Neuronal stem cell (in vitro differentiated cells): ENCODE data around the gene BIN2.
"Not testable (repeated sequence)": the region's sequence is repeated elsewhere in the genome, so short reads cannot be mapped to it uniquely, and the experiment has no call there.

ENCODE experiments used
- DNase-seq: peaks from one replicate; pipeline ENCODE4 v3.0.0-alpha.2; 2013; ENCODE audit warnings: low spot score
- H2AFZ ChIP-seq: one replicate; pipeline ENCODE4 v1.6.1; 2013; ENCODE audit warnings: mild to moderate bottlenecking, low read length, inconsistent platforms
- H2AK5ac ChIP-seq: 2 replicates; pipeline ENCODE4 v1.6.1; 2013; ENCODE audit warnings: low read depth, mild to moderate bottlenecking, inconsistent platforms, low read length, moderate library complexity, mixed read lengths
- H2BK120ac ChIP-seq: 2 replicates; pipeline ENCODE4 v1.6.1; 2013; ENCODE audit warnings: low read depth, mild to moderate bottlenecking, inconsistent platforms, low read length, moderate library complexity, mixed read lengths
- H2BK12ac ChIP-seq: one replicate; pipeline ENCODE4 v1.6.1; 2013; ENCODE audit warnings: low read length, inconsistent platforms
- H2BK15ac ChIP-seq: 2 replicates; pipeline ENCODE4 v1.6.1; 2013; ENCODE audit warnings: mild to moderate bottlenecking, low read length, inconsistent platforms, mixed read lengths
- H2BK5ac ChIP-seq: one replicate; pipeline ENCODE4 v1.6.1; 2013; ENCODE audit warnings: inconsistent platforms, mild to moderate bottlenecking, low read length, moderate library complexity
- H3K14ac ChIP-seq: one replicate; pipeline ENCODE4 v1.6.1; 2013; ENCODE audit warnings: low read length, inconsistent platforms
- H3K18ac ChIP-seq: 2 replicates; pipeline ENCODE4 v1.6.1; 2013; ENCODE audit warnings: low read length, inconsistent platforms
- H3K23ac ChIP-seq: 2 replicates; pipeline ENCODE4 v1.6.1; 2013; ENCODE audit warnings: low read depth, mild to moderate bottlenecking, mixed read lengths, low read length, inconsistent platforms; ENCODE audit not compliant: poor library complexity
- H3K27ac ChIP-seq: replicated peaks from 3 replicates; pipeline ENCODE4 v1.5.1; 2013; ENCODE audit warnings: low read length, inconsistent platforms
- H3K27me3 ChIP-seq, 3 experiments: 2 replicates each; pipeline ENCODE4 v1.6.1; 2013; ENCODE audit warnings: low read length in 3 of 3, mild to moderate bottlenecking in 2 of 3, inconsistent platforms in 1 of 3, low read depth in 1 of 3, mixed read lengths in 1 of 3, moderate library complexity in 1 of 3; ENCODE audit not compliant: control insufficient read depth in 3 of 3, insufficient read depth in 3 of 3
- H3K36me3 ChIP-seq, 2 donors: replicated peaks in 1 of 2; 2 replicates each; pipeline ENCODE4 v1.6.1; 2013; ENCODE audit warnings: low read length in 2 of 2; ENCODE audit not compliant: control insufficient read depth in 2 of 2, insufficient read depth in 2 of 2
- H3K4ac ChIP-seq: 2 replicates; pipeline ENCODE4 v1.6.1; 2013; ENCODE audit warnings: inconsistent platforms, mild to moderate bottlenecking, low read length, moderate library complexity
- H3K4me1 ChIP-seq, 2 donors: 1 replicate in 1 of 2; 2 replicates in 1 of 2; pipeline ENCODE4 v1.6.1; 2013; ENCODE audit warnings: low read length in 2 of 2, low read depth in 1 of 2; ENCODE audit not compliant: control insufficient read depth in 2 of 2, insufficient read depth in 1 of 2
- H3K4me2 ChIP-seq: one replicate; pipeline ENCODE4 v1.6.1; 2013; ENCODE audit warnings: mild to moderate bottlenecking, low read length, inconsistent platforms; ENCODE audit not compliant: insufficient read depth, poor library complexity, severe bottlenecking
- H3K4me3 ChIP-seq, 2 donors: 2 replicates each; pipeline ENCODE4 v1.5.1; 2013; ENCODE audit warnings: low read length in 2 of 2, mild to moderate bottlenecking in 2 of 2, inconsistent platforms in 1 of 2, moderate library complexity in 1 of 2
- H3K79me1 ChIP-seq: one replicate; pipeline ENCODE4 v1.6.1; 2013; ENCODE audit warnings: low read depth, mild to moderate bottlenecking, inconsistent platforms, low read length, moderate library complexity
- H3K9ac ChIP-seq: one replicate; pipeline ENCODE4 v1.6.1; 2013; ENCODE audit warnings: mild to moderate bottlenecking, low read depth, low read length, inconsistent platforms; ENCODE audit not compliant: poor library complexity
- H3K9me3 ChIP-seq, 2 donors: replicated peaks in 1 of 2; 2 replicates each; pipeline versions ENCODE3 to v1.6.1; 2013; ENCODE audit warnings: low read length in 2 of 2, mild to moderate bottlenecking in 2 of 2, inconsistent platforms in 1 of 2, low read depth in 1 of 2, mixed read lengths in 1 of 2, moderate library complexity in 1 of 2; ENCODE audit not compliant: control insufficient read depth in 2 of 2, insufficient read depth in 1 of 2
- H4K8ac ChIP-seq: one replicate; pipeline ENCODE4 v1.6.1; 2013; ENCODE audit warnings: low read depth, mild to moderate bottlenecking, inconsistent platforms, low read length, moderate library complexity
- H4K91ac ChIP-seq: one replicate; pipeline ENCODE4 v1.6.1; 2013; ENCODE audit warnings: low read length, low read depth, mild to moderate bottlenecking, inconsistent platforms; ENCODE audit not compliant: poor library complexity
- WGBS, 2 donors: extraction: QIAGEN DNeasy Blood & Tissue Kit; methylation state at CpG; one replicate each; pipeline ENCODE4 v1.1.7; 2013; ENCODE audit warnings: missing lambda C conversion rate in 2 of 2, mixed read lengths in 1 of 2; ENCODE audit not compliant: insufficient read length in 2 of 2, insufficient replicate concordance in 1 of 2; ENCODE audit errors: extremely low coverage in 2 of 2; 5-methylcytosine and 5-hydroxymethylcytosine counted together

The BIN2 gene

DNA sequence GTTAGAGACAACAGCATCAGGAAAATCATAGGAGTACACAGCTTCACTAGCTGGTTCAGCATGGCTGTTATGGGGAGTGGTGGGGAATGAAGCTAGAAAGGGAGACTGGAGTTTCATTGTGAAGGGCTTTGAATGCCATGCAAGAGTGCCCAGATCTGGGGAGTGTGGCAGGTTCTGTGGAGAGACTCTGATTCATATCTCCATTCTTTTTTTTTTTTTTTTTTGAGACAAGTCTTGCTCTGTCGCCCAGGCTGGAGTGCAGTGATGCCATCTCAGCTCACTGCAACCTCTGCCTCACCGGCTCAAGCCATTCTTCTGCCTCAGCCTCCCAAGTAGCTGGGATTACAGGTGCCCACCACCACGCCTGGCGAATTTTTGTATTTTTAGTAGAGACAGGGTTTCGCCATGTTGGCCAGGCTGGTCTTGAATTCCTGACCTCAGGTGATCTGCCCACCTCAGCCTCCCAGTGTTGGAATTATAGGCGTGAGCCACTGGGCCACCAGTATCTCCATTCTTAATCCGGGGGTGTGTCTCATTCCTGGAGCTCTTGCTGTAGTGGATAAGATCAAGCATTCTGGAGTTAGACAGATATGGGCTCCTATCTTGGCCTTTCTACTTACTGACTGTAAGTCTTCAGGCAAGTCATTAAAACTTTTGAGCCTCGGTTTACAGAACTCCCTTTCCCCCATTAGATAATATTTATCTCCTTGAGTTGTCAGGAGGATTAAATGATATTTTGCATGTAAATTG is 5.7 kb downstream of the BIN2 start:
- not testable (repeated sequence) for DNase-seq, H3K23ac ChIP-seq, H3K14ac ChIP-seq, H3K9ac ChIP-seq, H3K27ac ChIP-seq, H3K27me3 ChIP-seq, H2AFZ ChIP-seq, H3K9me3 ChIP-seq, H2BK12ac ChIP-seq, H4K91ac ChIP-seq, H3K4me2 ChIP-seq, H3K18ac ChIP-seq, H2BK120ac ChIP-seq, H3K36me3 ChIP-seq, H3K4me3 ChIP-seq, H2AK5ac ChIP-seq, H3K4ac ChIP-seq, H2BK15ac ChIP-seq, H2BK5ac ChIP-seq, H4K8ac ChIP-seq, H3K79me1 ChIP-seq
- H3K4me1 ChIP-seq: peaks cover 8 to 14% of the 10 kb centered on the region in 2 donors
- WGBS, 2 donors: no CpG with 5 or more reads among the region's 8 CpGs

GRCh38 chr12:51311389-51311788 is 12.6 kb downstream of the BIN2 start:
- DNase-seq: no peak
- no peak overlapping the region for H3K4ac ChIP-seq
- no peaks in the 10 kb centered on the region for H3K79me1 ChIP-seq
- no peak overlapping the region for H3K18ac ChIP-seq
- H3K4me3 ChIP-seq: no peak overlapping the region
- H3K27me3 ChIP-seq: no peaks in the 10 kb centered on the region
- H3K23ac ChIP-seq: no peak overlapping the region
- no peak overlapping the region for H2BK15ac ChIP-seq
- H2BK12ac ChIP-seq: no peak overlapping the region
- no peak overlapping the region for H2AK5ac ChIP-seq
- no peak overlapping the region for H3K14ac ChIP-seq
- H2BK5ac ChIP-seq: no peak overlapping the region
- H3K9me3 ChIP-seq: no peaks in the 10 kb centered on the region
- peaks cover 0 to 2% of the 10 kb centered on the region in 2 donors for H3K4me1 ChIP-seq
- no peak overlapping the region for H3K9ac ChIP-seq
- H3K36me3 ChIP-seq: no peaks in the 10 kb centered on the region
- no peak overlapping the region for H2AFZ ChIP-seq
- H3K27ac ChIP-seq: no peak overlapping the region
- no peak overlapping the region for H4K8ac ChIP-seq
- peak overlapping the region; percentile 47 for H2BK120ac ChIP-seq
- no peak overlapping the region for H4K91ac ChIP-seq
- WGBS, 2 donors: no CpG with 5 or more reads among the region's 1 CpG
- no peak overlapping the region for H3K4me2 ChIP-seq

DNA sequence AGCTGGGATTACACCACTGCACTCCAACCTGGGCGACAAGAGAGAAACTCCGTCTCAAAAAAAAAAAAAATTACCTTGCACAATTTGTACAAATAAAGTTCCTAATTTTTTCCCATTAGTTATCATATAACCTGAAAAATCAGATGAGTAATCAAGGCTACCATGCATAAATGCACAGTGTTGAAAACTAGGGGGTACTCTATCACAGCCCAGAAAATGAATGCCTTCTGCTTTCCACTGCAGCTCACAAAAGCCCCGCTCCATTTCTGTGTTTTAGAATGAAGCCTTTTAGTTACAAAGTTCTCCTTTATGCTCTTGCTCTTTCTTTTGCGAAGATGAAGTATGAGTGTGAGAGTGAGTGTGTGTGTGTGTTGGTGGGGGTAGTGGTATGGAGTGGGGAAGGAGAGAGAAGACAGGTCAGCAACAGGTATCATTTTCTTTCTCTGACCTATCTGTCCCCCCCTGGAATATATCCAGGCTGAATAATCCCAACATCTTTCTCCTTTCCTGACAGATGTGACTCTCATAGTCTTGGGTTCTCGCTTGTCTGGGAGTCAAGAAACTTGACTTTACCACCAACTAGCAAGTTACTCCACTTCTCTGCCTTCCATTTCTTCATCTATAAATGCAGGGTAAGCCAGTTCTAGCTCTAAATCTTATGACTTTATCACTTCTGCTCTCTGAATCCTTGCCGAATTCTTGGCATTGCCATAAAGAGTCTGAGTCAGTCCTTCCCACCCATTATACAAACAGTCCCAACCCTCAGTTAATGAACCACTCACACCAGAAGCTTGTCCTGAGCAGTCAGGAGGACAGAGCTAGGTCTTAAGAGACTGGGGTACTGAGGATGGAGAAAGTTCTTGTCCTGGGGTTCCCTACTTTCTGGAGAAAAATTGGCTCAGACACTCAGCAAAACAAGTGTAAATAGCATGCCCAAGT is 16.1 kb downstream of the BIN2 start:
- no peak overlapping the region for H3K23ac ChIP-seq
- no peak for DNase-seq
- H3K4me2 ChIP-seq: no peak overlapping the region
- H3K4ac ChIP-seq: no peak overlapping the region
- WGBS, 2 donors: no CpG with 5 or more reads among the region's 6 CpGs
- H3K36me3 ChIP-seq: no peaks in the 10 kb centered on the region
- no peak overlapping the region for H2BK15ac ChIP-seq
- H3K27me3 ChIP-seq: peaks cover 0 to 5% (median 0%) of the 10 kb centered on the region in 3 experiments
- no peaks in the 10 kb centered on the region for H3K4me1 ChIP-seq
- no peak overlapping the region for H3K9ac ChIP-seq
- H4K8ac ChIP-seq: no peak overlapping the region
- no peaks in the 10 kb centered on the region for H3K9me3 ChIP-seq
- H3K79me1 ChIP-seq: no peaks in the 10 kb centered on the region
- no peak overlapping the region for H2BK5ac ChIP-seq
- H2BK12ac ChIP-seq: no peak overlapping the region
- no peak overlapping the region for H2BK120ac ChIP-seq
- no peak overlapping the region for H3K4me3 ChIP-seq
- no peak overlapping the region for H3K27ac ChIP-seq
- H2AFZ ChIP-seq: no peak overlapping the region
- no peak overlapping the region for H4K91ac ChIP-seq
- no peak overlapping the region for H3K14ac ChIP-seq
- no peak overlapping the region for H3K18ac ChIP-seq
- H2AK5ac ChIP-seq: no peak overlapping the region

- Histone ChIP-seq H3K9ac (no peak overlapping the region), H3K4me3 (no peak overlapping the region), H4K8ac (no peak overlapping the region), H3K14ac (no peak overlapping the region), H3K23ac (no peak overlapping the region), H2AFZ (no peak overlapping the region), H2BK12ac (no peak overlapping the region), H3K4me2 (no peak overlapping the region), H2BK15ac (no peak overlapping the region), H3K4ac (no peak overlapping the region), H3K18ac (no peak overlapping the region), H3K4me1 (no peaks in the 10 kb centered on the region), H4K91ac (no peak overlapping the region), H3K9me3 (no peaks in the 10 kb centered on the region), H2AK5ac (no peak overlapping the region), H2BK120ac (no peak overlapping the region), H3K79me1 (no peaks in the 10 kb centered on the region), H2BK5ac (no peak overlapping the region), H3K36me3 (no peaks in the 10 kb centered on the region), H3K27ac (no peak overlapping the region), H3K27me3 (peaks cover 0 to 15% (median 0%) of the 10 kb centered on the region in 3 experiments)
- DNase-seq: no peak
- no CpG with 5 or more reads among the region's 5 CpGs for WGBS, 2 donors
Observed at GRCh38 chr12:51306507-51306906, 17.5 kb downstream of the BIN2 start.
